NT2/D1 (cell line): Measurements from ENCODE around the gene SMIM3.

Source experiments
- SUZ12 ChIP-seq: IDR thresholded peaks from 2 replicates; pipeline ENCODE4 v1.6.1; 2011; ENCODE audit not compliant: insufficient read length, insufficient read depth; ENCODE audit errors: extremely low read depth
- YY1 ChIP-seq: IDR thresholded peaks from 2 replicates; pipeline ENCODE4 v1.6.1; 2011; ENCODE audit not compliant: insufficient read length, insufficient read depth
- ZNF274 ChIP-seq: IDR thresholded peaks from 2 replicates; pipeline ENCODE4 v1.6.1; 2011; ENCODE audit warnings: mild to moderate bottlenecking, low read depth, low read length

- TF ChIP-seq YY1 (no peak), SUZ12 (no peak), ZNF274 (no peak)
These were observed at the start of gene SMIM3 for GRCh38 chr5:150778517-150779396.
